Fibroblast of lung (primary cell): ENCODE measurements around the gene NUDT4. TPM values are rescaled to one million over a fixed set of nuclear protein-coding genes. Genes with fewer than 3 reads are reported as not detected.

Source experiments
- DNase-seq, 2 donors: peaks; one replicate each; pipeline versions ENCODE4 v3.0.0 to v3.0.0-alpha.2; 2010; ENCODE audit warnings: low read depth in 2 of 2
- H2AFZ ChIP-seq: 2 replicates; pipeline ENCODE4 v1.5.1; 2012; ENCODE audit warnings: low read length, control low read depth, inconsistent platforms
- H3K27ac ChIP-seq: 2 replicates; pipeline ENCODE4 v1.5.1; 2011; ENCODE audit warnings: low read length, control low read depth; ENCODE audit not compliant: insufficient read depth
- H3K27me3 ChIP-seq: 2 replicates; pipeline ENCODE4 v1.5.1; 2011; ENCODE audit warnings: mild to moderate bottlenecking, low read length; ENCODE audit not compliant: control insufficient read depth, insufficient read depth
- H3K36me3 ChIP-seq: 2 replicates; pipeline ENCODE4 v1.5.1; 2011; ENCODE audit warnings: low read length; ENCODE audit not compliant: control insufficient read depth, insufficient read depth
- H3K4me1 ChIP-seq: 2 replicates; pipeline ENCODE4 v1.5.1; 2011; ENCODE audit warnings: low read length; ENCODE audit not compliant: control insufficient read depth, insufficient read depth; ENCODE audit errors: extremely low read depth
- H3K4me2 ChIP-seq: 2 replicates; pipeline ENCODE4 v1.5.1; 2011; ENCODE audit warnings: low read length, control low read depth; ENCODE audit not compliant: insufficient read depth; ENCODE audit errors: extremely low read depth
- H3K4me3 ChIP-seq, 4 experiments: fragments of 200-600 bp in 1 of 4; sonication (generic) in 1 of 4; replicated peaks in 1 of 4; 2 replicates each; pipeline ENCODE4 v1.5.1; 2011 to 2016; ENCODE audit warnings: low read length in 4 of 4, low read depth in 3 of 4, mild to moderate bottlenecking in 3 of 4, control low read depth in 2 of 4, inconsistent platforms in 1 of 4, mixed read lengths in 1 of 4; ENCODE audit not compliant: insufficient read depth in 1 of 4; ENCODE audit errors: control extremely low read depth in 1 of 4
- H3K79me2 ChIP-seq: 2 replicates; pipeline ENCODE4 v1.5.1; 2012; ENCODE audit warnings: mild to moderate bottlenecking, low read length, inconsistent platforms; ENCODE audit not compliant: control insufficient read depth, insufficient read depth
- H3K9ac ChIP-seq: 2 replicates; pipeline ENCODE4 v1.5.1; 2011; ENCODE audit warnings: mild to moderate bottlenecking, low read length, control low read depth; ENCODE audit not compliant: insufficient read depth
- H3K9me3 ChIP-seq: 2 replicates; pipeline ENCODE4 v1.5.1; 2012; ENCODE audit warnings: low read depth, low read length; ENCODE audit not compliant: control insufficient read depth, insufficient read depth
- H4K20me1 ChIP-seq: 2 replicates; pipeline ENCODE4 v1.5.1; 2011; ENCODE audit warnings: low read length; ENCODE audit not compliant: control insufficient read depth, insufficient read depth; ENCODE audit errors: extremely low read depth
- EZH2 ChIP-seq: IDR thresholded peaks from 2 replicates; pipeline ENCODE4 v1.5.1; 2012; ENCODE audit warnings: low read length, control low read depth, mild to moderate bottlenecking; ENCODE audit errors: missing control alignments
- polyA plus RNA-seq, 2 donors: library from polyadenylated mRNA; depleted of rRNA in 1 of 2; stranded (reverse) in 1 of 2; unstranded in 1 of 2; fragments of >200 nt; gene quantifications; 2 replicates each; pipeline ENCODE4 v1.2.1, GENCODE V29; 2011 to 2012; ENCODE audit warnings: missing spikeins in 1 of 2
- total RNA-seq: library from RNA; depleted of rRNA; stranded (reverse); fragments of >200 nt; gene quantifications from 2 replicates; pipeline ENCODE4 v1.2.1, GENCODE V29; 2014
- TF ChIP-seq, protein P1 (sequence below), 2 donors: IDR thresholded peaks in 1 of 2; conservative IDR thresholded peaks in 1 of 2; 1 replicate in 1 of 2; 2 replicates in 1 of 2; pipeline ENCODE4 v1.5.1; 2011 to 2012; ENCODE audit warnings: low read length in 2 of 2, control low read depth in 1 of 2, inconsistent platforms in 1 of 2, low read depth in 1 of 2, mild to moderate bottlenecking in 1 of 2

NUDT4 gene
- total and polyA plus RNA-seq, 2 donors (not counting 1 experiment from before 2014, with no cell fraction given), result 56.6 to 73.5 TPM

DNA sequence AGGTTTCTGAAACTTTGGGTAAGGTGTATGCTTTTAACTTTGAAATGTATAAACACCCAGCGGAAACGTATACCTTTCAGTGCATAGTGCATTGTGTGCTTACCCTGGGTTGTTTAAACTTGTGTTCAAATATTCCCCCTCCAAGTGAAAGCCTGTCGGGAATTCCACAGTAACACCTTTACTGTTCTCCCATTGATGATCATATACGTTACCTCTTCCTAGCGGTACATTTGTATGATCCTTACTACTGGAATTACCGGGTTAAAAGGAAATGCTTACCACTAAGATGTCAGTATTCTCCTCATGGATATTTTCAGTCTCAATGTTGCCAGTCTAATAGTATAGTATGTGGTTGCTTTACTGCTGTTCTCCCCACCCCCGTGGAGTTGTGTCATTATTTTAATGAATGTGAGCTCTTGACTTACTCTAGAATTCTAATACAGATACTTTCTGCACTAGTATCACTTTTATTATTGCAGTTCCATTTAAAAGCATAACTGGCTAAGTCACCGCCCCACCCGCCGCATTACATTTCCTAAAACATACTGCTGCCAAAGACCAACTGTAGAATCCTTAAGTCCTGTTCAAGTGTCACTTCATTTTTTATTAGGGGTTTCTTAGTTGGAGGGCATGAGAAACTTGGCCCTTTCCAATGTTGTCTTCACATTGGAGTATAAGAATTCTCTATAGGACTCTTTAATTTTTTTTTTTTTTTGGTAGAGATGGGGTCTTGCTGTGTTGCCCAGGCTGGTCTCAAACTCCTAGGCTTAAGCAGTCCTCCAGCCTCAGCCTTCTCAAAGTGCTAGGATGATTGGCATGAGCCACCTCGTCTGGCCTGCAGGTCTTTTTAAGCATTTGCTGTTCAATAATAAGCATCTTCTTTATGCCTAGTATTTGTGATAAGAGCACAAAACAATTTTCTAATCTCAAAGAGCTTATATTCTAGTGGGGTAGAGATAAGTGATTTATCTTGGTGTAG lies 24.9 kb downstream of the NUDT4 start:
- Histone ChIP-seq H3K27ac (no peak overlapping the region), H3K4me1 (peaks cover 3% of the 10 kb centered on the region), H3K9ac (no peak overlapping the region), H3K79me2 (no peaks in the 10 kb centered on the region), H3K4me2 (no peak overlapping the region), H2AFZ (no peak overlapping the region), H3K27me3 (no peaks in the 10 kb centered on the region), H3K36me3 (peaks cover 4% of the 10 kb centered on the region), H4K20me1 (no peaks in the 10 kb centered on the region), H3K9me3 (no peaks in the 10 kb centered on the region), H3K4me3 (no peak overlapping the region)
- TF ChIP-seq EZH2, result no peak
- TF ChIP-seq, protein P1, sequence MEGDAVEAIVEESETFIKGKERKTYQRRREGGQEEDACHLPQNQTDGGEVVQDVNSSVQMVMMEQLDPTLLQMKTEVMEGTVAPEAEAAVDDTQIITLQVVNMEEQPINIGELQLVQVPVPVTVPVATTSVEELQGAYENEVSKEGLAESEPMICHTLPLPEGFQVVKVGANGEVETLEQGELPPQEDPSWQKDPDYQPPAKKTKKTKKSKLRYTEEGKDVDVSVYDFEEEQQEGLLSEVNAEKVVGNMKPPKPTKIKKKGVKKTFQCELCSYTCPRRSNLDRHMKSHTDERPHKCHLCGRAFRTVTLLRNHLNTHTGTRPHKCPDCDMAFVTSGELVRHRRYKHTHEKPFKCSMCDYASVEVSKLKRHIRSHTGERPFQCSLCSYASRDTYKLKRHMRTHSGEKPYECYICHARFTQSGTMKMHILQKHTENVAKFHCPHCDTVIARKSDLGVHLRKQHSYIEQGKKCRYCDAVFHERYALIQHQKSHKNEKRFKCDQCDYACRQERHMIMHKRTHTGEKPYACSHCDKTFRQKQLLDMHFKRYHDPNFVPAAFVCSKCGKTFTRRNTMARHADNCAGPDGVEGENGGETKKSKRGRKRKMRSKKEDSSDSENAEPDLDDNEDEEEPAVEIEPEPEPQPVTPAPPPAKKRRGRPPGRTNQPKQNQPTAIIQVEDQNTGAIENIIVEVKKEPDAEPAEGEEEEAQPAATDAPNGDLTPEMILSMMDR (conservative IDR thresholded peaks at IDR 0.05 in 1 of 2, IDR thresholded peaks at IDR 0.05 in 1 of 2; ENCODE audit: low read depth in 1 of 2, low read length in 2 of 2), result no peak
- DNase-seq, result no peak

DNA sequence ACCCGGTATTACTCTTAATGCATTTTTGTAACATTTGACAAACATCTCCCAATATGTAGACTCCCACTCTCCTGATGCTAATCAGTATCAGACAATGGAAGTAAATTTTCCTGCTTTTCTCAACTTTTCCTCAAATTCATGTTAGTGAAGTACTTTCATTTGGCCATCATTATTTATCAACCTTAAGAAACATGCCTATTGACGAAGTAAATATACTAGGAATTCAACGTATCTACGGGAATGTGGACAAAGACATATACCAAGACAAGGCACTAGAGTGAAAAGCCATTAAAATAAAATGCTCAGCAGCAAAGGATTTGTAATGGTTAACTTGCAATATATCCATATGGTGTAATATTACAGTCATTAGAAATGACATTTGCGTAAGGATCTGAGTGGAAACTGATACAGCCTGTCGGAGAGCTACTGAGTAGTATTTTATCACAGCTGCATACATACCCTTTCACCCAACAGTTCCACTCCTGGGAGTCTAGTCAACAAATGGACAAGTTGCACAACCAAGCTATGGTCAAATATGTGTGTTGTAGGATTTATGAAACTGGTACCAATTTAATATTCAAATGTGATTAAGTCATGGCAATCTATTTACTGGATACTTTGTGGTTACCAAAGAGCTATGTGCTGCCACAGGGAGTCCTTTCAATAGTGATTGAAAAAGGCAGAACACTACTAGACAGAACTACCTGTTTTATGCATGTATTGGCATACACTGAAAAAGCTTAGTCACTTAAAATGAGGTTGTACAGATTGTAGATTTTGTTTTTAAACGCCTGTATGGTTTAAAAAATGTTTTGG lies 26.5 kb downstream of the NUDT4 start:
- Histone ChIP-seq H3K36me3 (peaks cover 5% of the 10 kb centered on the region), H4K20me1 (no peaks in the 10 kb centered on the region), H3K79me2 (no peaks in the 10 kb centered on the region), H3K9me3 (no peaks in the 10 kb centered on the region), H3K27ac (no peak overlapping the region), H3K27me3 (no peaks in the 10 kb centered on the region), H3K9ac (no peak overlapping the region), H3K4me2 (no peak overlapping the region), H3K4me3 (no peak overlapping the region), H2AFZ (no peak overlapping the region), H3K4me1 (peaks cover 3% of the 10 kb centered on the region)
- TF ChIP-seq, protein P1 (conservative IDR thresholded peaks at IDR 0.05 in 1 of 2, IDR thresholded peaks at IDR 0.05 in 1 of 2; ENCODE audit: low read depth in 1 of 2, low read length in 2 of 2), result no peak
- TF ChIP-seq EZH2, result no peak
- DNase-seq, result peak in 1 of 2 donors; percentile 94
